OCI-LY1 (cell line): Measurements from ENCODE around the gene CDH2.

ENCODE experiments used
- EZH2 ChIP-seq: fragments of 200-600 bp; sonication (generic), shearing (Covaris generic); IDR thresholded peaks from 2 replicates; pipeline ENCODE4 v1.8.0; 2017; ENCODE audit warnings: borderline replicate concordance, mixed run types, mild to moderate bottlenecking, antibody characterized with exemption, low read length, moderate library complexity, mixed read lengths
- TF ChIP-seq, protein P1 (sequence below): fragments of 200-600 bp; sonication (generic), shearing (Covaris generic); IDR thresholded peaks from 2 replicates; pipeline ENCODE4 v1.5.1; 2017; ENCODE audit warnings: mild to moderate bottlenecking, antibody characterized with exemption, low read length, moderate library complexity, mixed read lengths

- TF ChIP-seq, protein P1, sequence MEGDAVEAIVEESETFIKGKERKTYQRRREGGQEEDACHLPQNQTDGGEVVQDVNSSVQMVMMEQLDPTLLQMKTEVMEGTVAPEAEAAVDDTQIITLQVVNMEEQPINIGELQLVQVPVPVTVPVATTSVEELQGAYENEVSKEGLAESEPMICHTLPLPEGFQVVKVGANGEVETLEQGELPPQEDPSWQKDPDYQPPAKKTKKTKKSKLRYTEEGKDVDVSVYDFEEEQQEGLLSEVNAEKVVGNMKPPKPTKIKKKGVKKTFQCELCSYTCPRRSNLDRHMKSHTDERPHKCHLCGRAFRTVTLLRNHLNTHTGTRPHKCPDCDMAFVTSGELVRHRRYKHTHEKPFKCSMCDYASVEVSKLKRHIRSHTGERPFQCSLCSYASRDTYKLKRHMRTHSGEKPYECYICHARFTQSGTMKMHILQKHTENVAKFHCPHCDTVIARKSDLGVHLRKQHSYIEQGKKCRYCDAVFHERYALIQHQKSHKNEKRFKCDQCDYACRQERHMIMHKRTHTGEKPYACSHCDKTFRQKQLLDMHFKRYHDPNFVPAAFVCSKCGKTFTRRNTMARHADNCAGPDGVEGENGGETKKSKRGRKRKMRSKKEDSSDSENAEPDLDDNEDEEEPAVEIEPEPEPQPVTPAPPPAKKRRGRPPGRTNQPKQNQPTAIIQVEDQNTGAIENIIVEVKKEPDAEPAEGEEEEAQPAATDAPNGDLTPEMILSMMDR: no peak
- no peak for TF ChIP-seq EZH2
Measured at GRCh38 chr18:28127228-28127627, 49.7 kb downstream of the CDH2 start.
